IMR-90 (cell line): ENCODE results near the gene RNF14. TPM values are rescaled to one million over a fixed set of nuclear protein-coding genes. Genes with fewer than 3 reads are reported as not detected.

ENCODE experiments used
- ATAC-seq: fragments of 200-7000 bp; cut with Tn5 transposase; 2 replicates; pipeline ENCODE4 v1.9.1; 2020; ENCODE audit warnings: low read depth, mild to moderate bottlenecking, moderate library complexity
- Bru-seq: library from RNA; stranded (reverse); fragments of 400-500 nt; gene quantifications from one replicate; lab custom pipeline; 2021; lab: Mats Ljungman, UMichigan
- BruChase-seq, 2 experiments: library from RNA; stranded (reverse); fragments of 400-500 nt; gene quantifications; one replicate each; lab custom pipeline; 2021; lab: Mats Ljungman, UMichigan
- BruUV-seq: library from RNA; stranded (reverse); fragments of 400-500 nt; replicated peaks from 2 replicates; lab custom pipeline; 2021; lab: Mats Ljungman, UMichigan
- CTCF ChIA-PET: fragments of 300-600 bp; formaldehyde crosslinking; extraction: SDS; loops from one replicate; lab custom pipeline; 2021; ENCODE audit warnings: antibody characterized with exemption; lab: Yijun Ruan, JAX
- POLR2A ChIA-PET: fragments of 300-600 bp; sonication (Branson Sonifier 250); formaldehyde crosslinking; loops from one replicate; lab custom pipeline; 2022; ENCODE audit warnings: antibody characterized with exemption; ENCODE audit not compliant: unreplicated experiment; lab: Charles Lee
- DNase-seq: peaks from one replicate; pipeline ENCODE4 v3.0.0; 2013
- H2AFZ ChIP-seq: replicated peaks from 2 replicates; pipeline ENCODE3; 2013; ENCODE audit warnings: low read length, mild to moderate bottlenecking; ENCODE audit not compliant: poor library complexity
- H2AK5ac ChIP-seq: 2 replicates; pipeline ENCODE4 v1.6.1; 2013; ENCODE audit warnings: low read depth, low read length, inconsistent platforms
- H2AK9ac ChIP-seq: replicated peaks from 2 replicates; pipeline ENCODE3; 2013; ENCODE audit warnings: mild to moderate bottlenecking, low read depth, low read length, moderate library complexity; ENCODE audit not compliant: poor library complexity
- H2BK120ac ChIP-seq: 2 replicates; pipeline ENCODE4 v1.6.1; 2013; ENCODE audit warnings: low read depth, low read length, inconsistent platforms
- H2BK15ac ChIP-seq: 3 replicates; pipeline ENCODE4 v1.6.1; 2013; ENCODE audit warnings: low read depth, low read length, inconsistent platforms
- H2BK20ac ChIP-seq: 2 replicates; pipeline ENCODE4 v1.6.1; 2013; ENCODE audit warnings: low read depth, mild to moderate bottlenecking, inconsistent platforms, low read length, moderate library complexity
- H2BK5ac ChIP-seq: 2 replicates; pipeline ENCODE4 v1.6.1; 2013; ENCODE audit warnings: mild to moderate bottlenecking, low read depth, low read length, inconsistent platforms; ENCODE audit not compliant: poor library complexity, severe bottlenecking
- H3K14ac ChIP-seq: replicated peaks from 2 replicates; pipeline ENCODE4 v1.6.1; 2013; ENCODE audit warnings: low read depth, low read length, inconsistent platforms
- H3K18ac ChIP-seq: 2 replicates; pipeline ENCODE4 v1.6.1; 2013; ENCODE audit warnings: low read depth, low read length, control low read depth
- H3K23ac ChIP-seq: 2 replicates; pipeline ENCODE4 v1.6.1; 2013; ENCODE audit warnings: low read depth, low read length, inconsistent platforms
- H3K27ac ChIP-seq: 2 replicates; pipeline ENCODE4 v1.5.1; 2013; ENCODE audit warnings: mild to moderate bottlenecking, control low read depth, low read length; ENCODE audit not compliant: insufficient read depth
- H3K27me3 ChIP-seq: 2 replicates; pipeline ENCODE4 v1.6.1; 2013; ENCODE audit warnings: low read length; ENCODE audit not compliant: control insufficient read depth, insufficient read depth
- H3K36me3 ChIP-seq: 2 replicates; pipeline ENCODE4 v1.6.1; 2013; ENCODE audit warnings: low read length, mixed read lengths; ENCODE audit not compliant: control insufficient read depth, insufficient read depth
- H3K4ac ChIP-seq: 2 replicates; pipeline ENCODE4 v1.6.1; 2013; ENCODE audit warnings: low read depth, low read length, inconsistent platforms
- H3K4me1 ChIP-seq: 2 replicates; pipeline ENCODE4 v1.6.1; 2013; ENCODE audit warnings: low read length, mixed read lengths; ENCODE audit not compliant: control insufficient read depth, insufficient read depth
- H3K4me2 ChIP-seq: 2 replicates; pipeline ENCODE4 v1.6.1; 2013; ENCODE audit warnings: low read depth, mild to moderate bottlenecking, control low read depth, low read length, moderate library complexity
- H3K4me3 ChIP-seq: 2 replicates; pipeline ENCODE4 v1.5.1; 2013; ENCODE audit warnings: low read depth, mild to moderate bottlenecking, control low read depth, low read length, moderate library complexity; ENCODE audit not compliant: insufficient read depth
- H3K56ac ChIP-seq: 2 replicates; pipeline ENCODE4 v1.6.1; 2013; ENCODE audit warnings: low read length, inconsistent platforms; ENCODE audit not compliant: insufficient read depth; ENCODE audit errors: extremely low read depth
- H3K79me1 ChIP-seq, 2 experiments: 2 replicates each; pipeline ENCODE4 v1.6.1; 2013; ENCODE audit warnings: low read length in 2 of 2, inconsistent platforms in 1 of 2, low read depth in 1 of 2
- H3K9ac ChIP-seq: 2 replicates; pipeline ENCODE4 v1.6.1; 2013; ENCODE audit warnings: low read depth, low read length, control low read depth
- H3K9me1 ChIP-seq: 2 replicates; pipeline ENCODE4 v1.6.1; 2013; ENCODE audit warnings: low read length, inconsistent platforms; ENCODE audit not compliant: insufficient read depth
- H3K9me3 ChIP-seq: 2 replicates; pipeline ENCODE4 v1.6.1; 2013; ENCODE audit warnings: low read length; ENCODE audit not compliant: control insufficient read depth, insufficient read depth
- H4K20me1 ChIP-seq: 2 replicates; pipeline ENCODE4 v1.6.1; 2013; ENCODE audit warnings: low read length, inconsistent platforms; ENCODE audit not compliant: insufficient read depth
- H4K5ac ChIP-seq: 2 replicates; pipeline ENCODE4 v1.6.1; 2013; ENCODE audit warnings: mild to moderate bottlenecking, low read depth, low read length, control low read depth
- H4K8ac ChIP-seq, 2 experiments: 2 replicates each; pipeline ENCODE4 v1.6.1; 2013; ENCODE audit warnings: low read depth in 2 of 2, low read length in 2 of 2, control low read depth in 1 of 2, inconsistent platforms in 1 of 2
- H4K91ac ChIP-seq: 2 replicates; pipeline ENCODE4 v1.6.1; 2013; ENCODE audit warnings: low read depth, low read length, inconsistent platforms; ENCODE audit not compliant: insufficient read depth
- BHLHE40 ChIP-seq: fragments of 150-350 bp; IDR thresholded peaks from 2 replicates; pipeline ENCODE4 v1.6.1; 2016; ENCODE audit warnings: mild to moderate bottlenecking, low read depth, low read length
- MXI1 ChIP-seq: IDR thresholded peaks from 2 replicates; pipeline ENCODE4 v1.6.1; 2012; ENCODE audit warnings: low read depth, mild to moderate bottlenecking, low read length, moderate library complexity, borderline replicate concordance
- POLR2A ChIP-seq: IDR thresholded peaks from 2 replicates; pipeline ENCODE4 v1.6.1; 2012; ENCODE audit warnings: mild to moderate bottlenecking, low read depth, low read length
- USF2 ChIP-seq: fragments of 150-350 bp; IDR thresholded peaks from 2 replicates; pipeline ENCODE4 v1.6.1; 2017; ENCODE audit warnings: mild to moderate bottlenecking, antibody characterized with exemption, low read length, low read depth
- WGBS, 2 experiments: methylation state at CpG; one replicate each; pipeline versions ENCODE4 v1.1.5 to v1.1.7; 2013; ENCODE audit warnings: missing lambda C conversion rate in 2 of 2; ENCODE audit not compliant: insufficient read length in 1 of 2; ENCODE audit errors: extremely low coverage in 2 of 2; 5-methylcytosine and 5-hydroxymethylcytosine counted together
- dilution Hi-C: fragments of 300-500 bp; cut with HindIII; formaldehyde crosslinking; loops from one replicate; pipeline ENCODE4 v1.14.3; 2018; ENCODE audit warnings: low sequenced_read_pairs; ENCODE audit not compliant: unreplicated experiment
- in situ Hi-C: fragments of 300-500 bp; cut with MboI; formaldehyde crosslinking; loops from 3 replicates; pipeline ENCODE4 v1.14.3; 2019; ENCODE audit warnings: low sequenced_read_pairs, inconsistent platforms, mixed read lengths
- intact Hi-C: fragments of 100-400 bp; cut with micrococcal nuclease; formaldehyde crosslinking; loops from 2 replicates; pipeline ENCODE4 v1.10.0; 2022
- long read RNA-seq: library from polyadenylated mRNA; unstranded; transcript quantifications from one replicate; pipeline ENCODE4 v2.0.0, GENCODE V29; 2021; ENCODE audit not compliant: unreplicated experiment
- polyA plus RNA-seq, 3 experiments: library from polyadenylated mRNA; depleted of rRNA; stranded (reverse); fragments of >200 nt; gene quantifications; 2 replicates each; pipeline ENCODE4 v1.2.3, GENCODE V29; 2012; ENCODE audit warnings: low replicate concordance in 1 of 3
- total RNA-seq: library from RNA; depleted of rRNA; stranded (reverse); fragments of >200 nt; gene quantifications from 2 replicates; pipeline ENCODE4 v1.2.3, GENCODE V29; 2012; rRNA removed
- TF ChIP-seq, protein P1 (sequence below): conservative IDR thresholded peaks from 2 replicates; pipeline ENCODE4 v1.5.1; 2012; ENCODE audit warnings: mild to moderate bottlenecking, low read depth, low read length, improper control_type of control experiment

Gene RNF14, protein sequence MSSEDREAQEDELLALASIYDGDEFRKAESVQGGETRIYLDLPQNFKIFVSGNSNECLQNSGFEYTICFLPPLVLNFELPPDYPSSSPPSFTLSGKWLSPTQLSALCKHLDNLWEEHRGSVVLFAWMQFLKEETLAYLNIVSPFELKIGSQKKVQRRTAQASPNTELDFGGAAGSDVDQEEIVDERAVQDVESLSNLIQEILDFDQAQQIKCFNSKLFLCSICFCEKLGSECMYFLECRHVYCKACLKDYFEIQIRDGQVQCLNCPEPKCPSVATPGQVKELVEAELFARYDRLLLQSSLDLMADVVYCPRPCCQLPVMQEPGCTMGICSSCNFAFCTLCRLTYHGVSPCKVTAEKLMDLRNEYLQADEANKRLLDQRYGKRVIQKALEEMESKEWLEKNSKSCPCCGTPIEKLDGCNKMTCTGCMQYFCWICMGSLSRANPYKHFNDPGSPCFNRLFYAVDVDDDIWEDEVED
- total RNA-seq (78.6 and 106 TPM in 2 replicates), polyA plus RNA-seq (2012; rRNA removed) (27.0 and 36.1 TPM in 2 replicates), Bru-seq, nascent RNA (percentile 79 among the genes with signal in this experiment), BruChase-seq, experiment 1, labeled RNA remaining after a 6-hour chase (percentile 81 among the genes with signal in this experiment), BruChase-seq, experiment 2, labeled RNA remaining after a 2-hour chase (percentile 80 among the genes with signal in this experiment)
- polyA plus RNA-seq (2012; cell fraction: cytosol; rRNA removed), result 11.7 and 16.9 TPM in 2 replicates
- polyA plus RNA-seq (2012; cell fraction: nucleus; rRNA removed; ENCODE audit: low replicate concordance), result 5.1 and 20.8 TPM in 2 replicates
- long read RNA-seq, full-length matches to known transcripts, result 55 of 82 reads
- long read RNA-seq, partial matches to known transcripts, result 7 of 82 reads
- long read RNA-seq, other reads (novel, unspliced or antisense), result 20 of 82 reads

- Histone ChIP-seq H3K14ac (peak within 1 kb of the TSS; percentile 88), H2AK5ac (peak within 1 kb of the TSS; percentile 18), H3K9me3 (no peaks in the 10 kb centered on the region), H3K56ac (peak within 1 kb of the TSS; percentile 82), H2BK15ac (peak within 1 kb of the TSS; percentile 91; the same call in 2 of the 3 replicates), H2BK5ac (peak within 1 kb of the TSS; percentile 70), H2BK20ac (0 out of 2 replicates have a peak within 1 kb of the TSS, but pooled peaks have one; percentile 14), H3K9me1 (peaks cover 3% of the 10 kb centered on the region; the same call in 1 of the 2 replicates), H3K18ac (peak within 1 kb of the TSS; percentile 77), H4K91ac (peak within 1 kb of the TSS; percentile 82), H4K20me1 (peaks cover 7% of the 10 kb centered on the region; the same call in 1 of the 2 replicates), H3K4me2 (peak within 1 kb of the TSS; percentile 96), H2AK9ac (peak within 1 kb of the TSS; percentile 96), H3K4me1 (peaks cover 8% of the 10 kb centered on the region; the same call in 1 of the 2 replicates), H3K36me3 (peaks cover 5% of the 10 kb centered on the region; the same call in 1 of the 2 replicates), H3K23ac (peak within 1 kb of the TSS; percentile 63), H3K4me3 (peak within 1 kb of the TSS; percentile 62), H2BK120ac (peak within 1 kb of the TSS; percentile 75), H2AFZ (peak within 1 kb of the TSS; percentile 92), H3K4ac (peak within 1 kb of the TSS; percentile 85), H3K27me3 (no peaks in the 10 kb centered on the region), H3K79me1 (peaks cover 11 to 38% of the 10 kb centered on the region in 2 experiments; a peak in 2 of 4 replicates), H4K5ac (peak within 1 kb of the TSS; percentile 99), H4K8ac (peak within 1 kb of the TSS; percentile 92 to 96), H3K9ac (peak within 1 kb of the TSS; percentile 88), H3K27ac (peak within 1 kb of the TSS; percentile 82)
- 1% methylated on average over 30 of the region's 63 CpGs; no CpG with 5 or more reads in 1 of the 2 experiments for WGBS, 2 experiments
- intact Hi-C loops (no loop called here), dilution Hi-C loops (no loop called here), in situ Hi-C loops (no loop called here)
- TF ChIP-seq MXI1 (0 out of 2 replicates have a peak, but pooled peaks have one; percentile 21), POLR2A (peak; percentile 94), BHLHE40 (no peak), USF2 (peak; percentile 54; the same call in 1 of the 2 replicates)
- TF ChIP-seq, protein P1, sequence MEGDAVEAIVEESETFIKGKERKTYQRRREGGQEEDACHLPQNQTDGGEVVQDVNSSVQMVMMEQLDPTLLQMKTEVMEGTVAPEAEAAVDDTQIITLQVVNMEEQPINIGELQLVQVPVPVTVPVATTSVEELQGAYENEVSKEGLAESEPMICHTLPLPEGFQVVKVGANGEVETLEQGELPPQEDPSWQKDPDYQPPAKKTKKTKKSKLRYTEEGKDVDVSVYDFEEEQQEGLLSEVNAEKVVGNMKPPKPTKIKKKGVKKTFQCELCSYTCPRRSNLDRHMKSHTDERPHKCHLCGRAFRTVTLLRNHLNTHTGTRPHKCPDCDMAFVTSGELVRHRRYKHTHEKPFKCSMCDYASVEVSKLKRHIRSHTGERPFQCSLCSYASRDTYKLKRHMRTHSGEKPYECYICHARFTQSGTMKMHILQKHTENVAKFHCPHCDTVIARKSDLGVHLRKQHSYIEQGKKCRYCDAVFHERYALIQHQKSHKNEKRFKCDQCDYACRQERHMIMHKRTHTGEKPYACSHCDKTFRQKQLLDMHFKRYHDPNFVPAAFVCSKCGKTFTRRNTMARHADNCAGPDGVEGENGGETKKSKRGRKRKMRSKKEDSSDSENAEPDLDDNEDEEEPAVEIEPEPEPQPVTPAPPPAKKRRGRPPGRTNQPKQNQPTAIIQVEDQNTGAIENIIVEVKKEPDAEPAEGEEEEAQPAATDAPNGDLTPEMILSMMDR, result peak; percentile 92
- peak; percentile 98 for ATAC-seq
- CTCF ChIA-PET, result interaction anchor here (0.5 to 4.3 kb wide), 15 partner anchors 9 to 505 kb away, joined by 3 to 28 read pairs (median 4); partner anchors contain the start of genes HDAC3 and RELL2
- DNase-seq, result peak; percentile 91
- BruUV-seq, result no TSS peak
- POLR2A ChIA-PET, result interaction anchor here (0.6 kb wide), 1 partner anchor 10 kb away, joined by 3 read pairs; no protein-coding TSS in a partner anchor
These were observed at the start of gene RNF14 for GRCh38 chr5:141968914-141969608. RNF14 (plus strand) TSS chr5:141969105; CDS start chr5:141973589, 4,484 bp downstream.
